H1 (cell line): Measurements from ENCODE around the gene TAF10. TPM values are rescaled to one million over a fixed set of nuclear protein-coding genes. Genes with fewer than 3 reads are reported as not detected.

Experiments
- CTCF ChIA-PET: fragments of 300-600 bp; sonication (Branson Sonifier 250); formaldehyde crosslinking; loops from one replicate; lab custom pipeline; 2021; ENCODE audit not compliant: partially characterized antibody; lab: Charles Lee
- POLR2A ChIA-PET: fragments of 300-600 bp; sonication (Branson Sonifier 250); formaldehyde crosslinking; loops from one replicate; lab custom pipeline; 2021; ENCODE audit warnings: inconsistent platforms; ENCODE audit not compliant: partially characterized antibody; lab: Charles Lee
- DNase-seq, 2 experiments: peaks; one replicate each; pipeline versions ENCODE4 v3.0.0 to v3.0.0-alpha.2; 2010 to 2022; ENCODE audit warnings: low spot score in 2 of 2, low read depth in 1 of 2, mixed read lengths in 1 of 2
- FAIRE-seq: peaks from 2 replicates; lab custom pipeline; 2011; peaks lifted over from hg19 to GRCh38; lab: Jason Lieb, UNC
- H2AFZ ChIP-seq: 2 replicates; pipeline ENCODE4 v1.8.1; 2012; ENCODE audit warnings: low read length, inconsistent platforms
- H2AK5ac ChIP-seq: 2 replicates; pipeline ENCODE4 v1.6.1; 2013; ENCODE audit warnings: low read depth, low read length
- H2BK120ac ChIP-seq: replicated peaks from 2 replicates; pipeline ENCODE3; 2013; ENCODE audit warnings: low read depth, low read length, inconsistent platforms
- H2BK12ac ChIP-seq: 2 replicates; pipeline ENCODE4 v1.6.1; 2013; ENCODE audit warnings: low read depth, low read length
- H2BK15ac ChIP-seq: 2 replicates; pipeline ENCODE4 v1.6.1; 2013; ENCODE audit warnings: low read length
- H2BK20ac ChIP-seq: 2 replicates; pipeline ENCODE4 v1.6.1; 2013; ENCODE audit warnings: low read length
- H2BK5ac ChIP-seq: 2 replicates; pipeline ENCODE4 v1.6.1; 2013; ENCODE audit warnings: low read depth, low read length
- H3K14ac ChIP-seq: 2 replicates; pipeline ENCODE4 v1.6.1; 2013; ENCODE audit warnings: inconsistent platforms; ENCODE audit not compliant: insufficient read length
- H3K18ac ChIP-seq: 2 replicates; pipeline ENCODE4 v1.6.1; 2013; ENCODE audit warnings: low read length; ENCODE audit errors: extremely low read depth
- H3K23ac ChIP-seq: 2 replicates; pipeline ENCODE4 v1.6.1; 2013; ENCODE audit warnings: inconsistent platforms; ENCODE audit not compliant: insufficient read length
- H3K23me2 ChIP-seq: 2 replicates; pipeline ENCODE4 v1.6.1; 2013; ENCODE audit warnings: low read depth, low read length
- H3K27ac ChIP-seq: 2 replicates; pipeline ENCODE4 v1.6.1; 2011; ENCODE audit warnings: low read depth, low read length, inconsistent platforms
- H3K27me3 ChIP-seq, 4 experiments: replicated peaks in 1 of 4; 1 replicate in 1 of 4; 2 replicates in 3 of 4; pipeline versions ENCODE4 v1.6.1 to v1.8.1; 2011 to 2013; ENCODE audit warnings: low read length in 3 of 4, mild to moderate bottlenecking in 3 of 4, inconsistent platforms in 2 of 4, mixed read lengths in 2 of 4, moderate library complexity in 1 of 4; ENCODE audit not compliant: control insufficient read depth in 3 of 4, insufficient read depth in 3 of 4; ENCODE audit errors: extremely low read depth in 1 of 4
- H3K36me3 ChIP-seq, 4 experiments: 2 replicates each; pipeline versions ENCODE4 v1.6.1 to v1.8.1; 2011 to 2013; ENCODE audit warnings: mild to moderate bottlenecking in 4 of 4, low read length in 3 of 4, moderate library complexity in 2 of 4, control low read depth in 1 of 4, inconsistent platforms in 1 of 4; ENCODE audit not compliant: insufficient read depth in 4 of 4, control insufficient read depth in 2 of 4
- H3K4ac ChIP-seq: replicated peaks from 2 replicates; pipeline ENCODE3; 2013; ENCODE audit warnings: low read length, low read depth, mixed read lengths, inconsistent platforms; ENCODE audit not compliant: insufficient read length
- H3K4me1 ChIP-seq, 4 experiments: replicated peaks in 1 of 4; 1 replicate in 1 of 4; 2 replicates in 3 of 4; pipeline versions ENCODE4 v1.6.1 to v1.8.1; 2011 to 2013; ENCODE audit warnings: low read length in 3 of 4, inconsistent platforms in 2 of 4, mixed read lengths in 1 of 4; ENCODE audit not compliant: insufficient read depth in 4 of 4, control insufficient read depth in 3 of 4
- H3K4me2 ChIP-seq, 2 experiments: 2 replicates each; pipeline versions ENCODE4 v1.6.1 to v1.8.1; 2011 to 2013; ENCODE audit warnings: low read depth in 2 of 2, low read length in 2 of 2, control low read depth in 1 of 2, inconsistent platforms in 1 of 2, mild to moderate bottlenecking in 1 of 2; ENCODE audit not compliant: insufficient read depth in 1 of 2
- H3K4me3 ChIP-seq, 4 experiments: fragments of 200-600, 300-600 bp in 1 of 4; sonication (generic), shearing (Covaris generic), sonication (Bioruptor Twin) in 1 of 4; 2 replicates each; pipeline versions ENCODE4 v1.5.1 to v1.8.1; 2011 to 2016; ENCODE audit warnings: low read length in 4 of 4, low read depth in 3 of 4, control low read depth in 2 of 4, inconsistent platforms in 2 of 4, mild to moderate bottlenecking in 2 of 4, mixed read lengths in 1 of 4, moderate library complexity in 1 of 4; ENCODE audit not compliant: insufficient read depth in 2 of 4; ENCODE audit errors: extremely low read depth in 1 of 4
- H3K56ac ChIP-seq: replicated peaks from 2 replicates; pipeline ENCODE3; 2013; ENCODE audit warnings: low read depth, mild to moderate bottlenecking, mixed read lengths, low read length, inconsistent platforms; ENCODE audit not compliant: insufficient read length
- H3K79me1 ChIP-seq: 2 replicates; pipeline ENCODE4 v1.6.1; 2013; ENCODE audit warnings: low read depth, low read length, control low read depth
- H3K79me2 ChIP-seq, 2 experiments: 2 replicates each; pipeline versions ENCODE4 v1.6.1 to v1.8.1; 2012 to 2013; ENCODE audit warnings: low read length in 2 of 2, mild to moderate bottlenecking in 2 of 2, inconsistent platforms in 1 of 2; ENCODE audit not compliant: insufficient read depth in 2 of 2, control insufficient read depth in 1 of 2
- H3K9ac ChIP-seq, 4 experiments: replicated peaks in 1 of 4; 1 replicate in 1 of 4; 2 replicates in 3 of 4; pipeline versions ENCODE4 v1.6.1 to v1.8.1; 2011 to 2013; ENCODE audit warnings: low read depth in 3 of 4, low read length in 3 of 4, control low read depth in 2 of 4, mild to moderate bottlenecking in 2 of 4, moderate library complexity in 2 of 4, inconsistent platforms in 1 of 4; ENCODE audit errors: extremely low read depth in 1 of 4
- H3K9me3 ChIP-seq, 2 experiments: 2 replicates each; pipeline versions ENCODE4 v1.6.1 to v1.8.1; 2012 to 2013; ENCODE audit warnings: mild to moderate bottlenecking in 2 of 2, moderate library complexity in 2 of 2, control low read depth in 1 of 2, inconsistent platforms in 1 of 2, low read depth in 1 of 2, low read length in 1 of 2, mixed read lengths in 1 of 2; ENCODE audit not compliant: insufficient read depth in 2 of 2
- H4K20me1 ChIP-seq, 2 experiments: replicated peaks in 1 of 2; 2 replicates each; pipeline versions ENCODE3 to v1.8.1; 2011 to 2013; ENCODE audit warnings: inconsistent platforms in 2 of 2, low read length in 2 of 2, mild to moderate bottlenecking in 1 of 2; ENCODE audit not compliant: insufficient read depth in 2 of 2, control insufficient read depth in 1 of 2
- H4K5ac ChIP-seq: 2 replicates; pipeline ENCODE4 v1.6.1; 2013; ENCODE audit warnings: low read length, low read depth, mixed read lengths, inconsistent platforms; ENCODE audit not compliant: insufficient read length
- H4K8ac ChIP-seq: 2 replicates; pipeline ENCODE4 v1.8.0; 2013; ENCODE audit warnings: mild to moderate bottlenecking, moderate library complexity, low read length, inconsistent platforms; ENCODE audit not compliant: insufficient read depth; ENCODE audit errors: extremely low read depth
- H4K91ac ChIP-seq: replicated peaks from 2 replicates; pipeline ENCODE3; 2013; ENCODE audit warnings: low read length, mixed read lengths, inconsistent platforms; ENCODE audit not compliant: insufficient read length
- GABPA ChIP-seq: IDR thresholded peaks from 2 replicates; pipeline ENCODE4 v1.6.1; 2011; ENCODE audit warnings: mild to moderate bottlenecking, low read length, moderate library complexity, borderline replicate concordance; ENCODE audit not compliant: insufficient read depth
- PHF8 ChIP-seq: fragments of 200-600 bp; sonication (generic); conservative IDR thresholded peaks from 2 replicates; pipeline ENCODE4 v1.7.1; 2012; ENCODE audit warnings: low read depth, mild to moderate bottlenecking, inconsistent platforms, low read length, moderate library complexity
- SIN3A ChIP-seq, 2 experiments: IDR thresholded peaks in 1 of 2; conservative IDR thresholded peaks in 1 of 2; 2 replicates each; pipeline ENCODE4 v1.6.1; 2011 to 2012; ENCODE audit warnings: low read length in 2 of 2, improper control_type of control experiment in 1 of 2, low read depth in 1 of 2, mild to moderate bottlenecking in 1 of 2
- WGBS, 2 experiments: shearing (Covaris generic) in 1 of 2; methylation state at CpG; one replicate each; pipeline versions ENCODE4 v1.1.6 to v1.1.7; 2013 to 2015; ENCODE audit warnings: low lambda C conversion rate in 2 of 2, mixed read lengths in 2 of 2, inconsistent platforms in 1 of 2, low coverage in 1 of 2, missing lambda C conversion rate in 1 of 2; ENCODE audit not compliant: insufficient replicate concordance in 2 of 2, insufficient coverage in 1 of 2, insufficient read length in 1 of 2; ENCODE audit errors: extremely low coverage in 1 of 2, missing lambda C conversion rate in 1 of 2; 5-methylcytosine and 5-hydroxymethylcytosine counted together
- long read RNA-seq, 2 experiments: library from RNA in 1 of 2; library from capped mRNA in 1 of 2; stranded (forward); transcript quantifications; one replicate each; pipeline ENCODE4 v2.0.0, GENCODE V29; 2021; ENCODE audit warnings: inconsistent platforms in 1 of 2
- polyA minus RNA-seq, 3 experiments: library from RNA; depleted of rRNA, polyadenylated mRNA; stranded (reverse); fragments of >200 nt; gene quantifications; 1 replicate in 2 of 3; 2 replicates in 1 of 3; pipeline ENCODE4 v1.2.3, GENCODE V29; 2011
- polyA plus RNA-seq, 7 experiments: library from polyadenylated mRNA; depleted of rRNA in 3 of 7; stranded (reverse) in 5 of 7; unstranded in 2 of 7; fragments of >200 nt in 5 of 7; fragments of 200-250 nt in 2 of 7; gene quantifications; 1 replicate in 5 of 7; 2 replicates in 1 of 7; 4 replicates in 1 of 7; pipeline versions ENCODE4 v1.2.1 to v1.2.3, GENCODE V29; 2011 to 2013; ENCODE audit warnings: missing spikeins in 2 of 7, mixed read lengths in 2 of 7
- total RNA-seq: library from RNA; stranded (reverse); fragmentation: NEBNext Ultra II Directional; extraction: Animal tissue kit (Norgen Biotek cat#: 25700); gene quantifications from 2 replicates; pipeline ENCODE4 v1.2.1, GENCODE V29; 2021
- TF ChIP-seq, protein P1 (sequence below): IDR thresholded peaks from 2 replicates; pipeline ENCODE4 v1.6.1; 2012; ENCODE audit warnings: low read length, inconsistent platforms

The TAF10 gene
- total RNA-seq = 128 and 153 TPM in 2 replicates
- polyA plus RNA-seq (2011; rRNA removed) = 213 and 242 TPM in 2 replicates
- polyA plus RNA-seq (2011; cell fraction: cytosol; rRNA removed) = 166 TPM
- 334 TPM for polyA plus RNA-seq (2011; cell fraction: nucleus; rRNA removed)
- 232 to 283 TPM (median 269 TPM) in 4 replicates for polyA plus RNA-seq (2012, experiment 1 of 2)
- 61.1 TPM for polyA plus RNA-seq (2012, experiment 2 of 2)
- polyA plus RNA-seq (2013, experiment 1 of 2) = 237 TPM
- 233 TPM for polyA plus RNA-seq (2013, experiment 2 of 2)
- polyA minus RNA-seq (2011; rRNA and poly(A)+ RNA removed) = 83.0 and 89.5 TPM in 2 replicates
- polyA minus RNA-seq (2011; cell fraction: cytosol; rRNA and poly(A)+ RNA removed) = 58.3 TPM
- 50.7 TPM for polyA minus RNA-seq (2011; cell fraction: nucleus; rRNA and poly(A)+ RNA removed)
- long read RNA-seq, experiment 1, full-length matches to known transcripts = 63 of 92 reads
- long read RNA-seq, experiment 1, partial matches to known transcripts = 10 of 92 reads
- long read RNA-seq, experiment 1, other reads (novel, unspliced or antisense) = 19 of 92 reads
- long read RNA-seq, experiment 2, partial matches to known transcripts = 0 of 1 reads
- long read RNA-seq, experiment 2, other reads (novel, unspliced or antisense) = 1 of 1 reads

DNA sequence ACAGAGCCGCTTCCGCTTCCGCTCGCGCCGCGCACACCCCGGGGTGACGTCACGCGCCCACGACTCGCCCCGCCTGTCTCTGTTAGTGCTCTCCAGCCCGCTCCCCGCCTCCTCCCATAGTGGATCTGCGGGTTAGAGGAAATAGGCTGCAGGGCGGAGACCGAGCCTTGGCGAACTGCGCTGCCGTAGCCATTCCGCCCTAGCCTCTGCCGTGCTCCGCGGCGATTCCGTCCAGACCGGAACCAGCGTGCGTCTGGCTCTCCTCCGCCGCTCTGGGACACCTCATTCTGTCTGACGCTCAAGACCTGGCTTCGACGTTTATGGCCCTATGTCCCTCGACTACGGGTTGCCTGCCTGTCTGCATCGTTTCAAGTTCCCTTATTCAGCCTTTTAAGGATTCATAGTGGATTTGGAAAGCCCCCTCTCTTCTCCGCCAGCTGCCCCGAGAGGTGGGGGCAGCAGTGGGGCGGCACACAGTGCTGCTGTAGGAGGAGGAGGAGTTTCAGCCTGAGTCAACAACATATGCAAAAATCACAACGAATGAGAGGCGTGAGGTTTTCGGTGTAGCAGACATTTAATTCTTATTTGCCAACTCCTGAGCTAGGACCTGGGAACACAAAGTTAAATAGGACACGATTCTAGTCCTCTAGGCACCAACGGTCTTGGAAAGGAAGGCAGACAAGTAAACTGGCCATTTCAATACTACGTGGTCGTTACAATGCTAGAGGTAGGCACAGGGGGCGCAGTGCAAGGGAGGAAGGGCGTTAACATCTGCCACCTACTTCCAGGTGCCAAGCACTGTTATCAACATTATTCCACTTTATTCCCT, at the start of gene TAF10:
Gene TAF10 (minus strand): TSS at position 4 of the 829 bp plus-strand sequence. CDS start 27 bp downstream, outside the sequence.
- Histone ChIP-seq H4K5ac (peak within 1 kb of the TSS; percentile 92), H3K9ac (peak within 1 kb of the TSS; percentile 68 to 95 (median 92)), H2BK15ac (no peak within 1 kb of the TSS; the same call in 1 of the 2 replicates), H4K91ac (peak within 1 kb of the TSS; percentile 88), H2AK5ac (peak within 1 kb of the TSS; percentile 19; the same call in 1 of the 2 replicates), H3K4me3 (peak within 1 kb of the TSS; percentile 67 to 85 (median 76)), H3K56ac (peak within 1 kb of the TSS; percentile 91), H3K23ac (no peak within 1 kb of the TSS), H3K9me3 (no peaks in the 10 kb centered on the region), H4K20me1 (no peaks in the 10 kb centered on the region), H2BK20ac (no peak within 1 kb of the TSS), H3K4me2 (peak within 1 kb of the TSS; percentile 94 to 98), H2BK120ac (no peak within 1 kb of the TSS), H3K4me1 (peaks cover 0 to 11% (median 5%) of the 10 kb centered on the region in 4 experiments; a peak in 6 of 7 replicates), H2BK12ac (no peak within 1 kb of the TSS; the same call in 1 of the 2 replicates), H2BK5ac (peak within 1 kb of the TSS; percentile 95), H3K36me3 (peaks cover 17 to 41% (median 33%) of the 10 kb centered on the region in 4 experiments), H3K14ac (no peak within 1 kb of the TSS), H3K27ac (peak within 1 kb of the TSS; percentile 94), H3K79me1 (peaks cover 3% of the 10 kb centered on the region; the same call in 1 of the 2 replicates), H3K23me2 (peaks cover 11% of the 10 kb centered on the region), H3K79me2 (peaks cover 0 to 16% of the 10 kb centered on the region in 2 experiments; a peak in 2 of 4 replicates), H4K8ac (peak within 1 kb of the TSS; percentile 76; the same call in 1 of the 2 replicates), H3K27me3 (no peaks in the 10 kb centered on the region), H2AFZ (peak within 1 kb of the TSS; percentile 87; the same call in 1 of the 2 replicates), H3K4ac (peak within 1 kb of the TSS; percentile 82), H3K18ac (peak within 1 kb of the TSS; percentile 93)
- FAIRE-seq (peak; percentile 81), DNase-seq (peak in 1 of 2 experiments; percentile 92)
- POLR2A ChIA-PET = interaction anchor here (0.6 to 3.0 kb wide), 28 partner anchors 8 to 145 kb away, joined by 3 to 24 read pairs (median 6); partner anchors contain the start of gene MRPL17
- 1% methylated on average over 39 of the region's 51 CpGs; no CpG with 5 or more reads in 1 of the 2 experiments for WGBS, 2 experiments
- CTCF ChIA-PET = interaction anchor here (1.0 to 3.4 kb wide), 21 partner anchors 9 to 117 kb away, joined by 3 to 23 read pairs (median 5); partner anchors contain the start of genes ILK and RRP8
- TF ChIP-seq PHF8 (peak; percentile 95), GABPA (0 out of 2 replicates have a peak, but pooled peaks have one; percentile 80), SIN3A (conservative IDR thresholded peaks at IDR 0.05 in 1 of 2, IDR thresholded peaks at IDR 0.05 in 1 of 2; ENCODE audit: low read depth in 1 of 2, low read length in 2 of 2) (peak; percentile 20 to 64; a peak in 2 of 4 replicates)
- TF ChIP-seq, protein P1, sequence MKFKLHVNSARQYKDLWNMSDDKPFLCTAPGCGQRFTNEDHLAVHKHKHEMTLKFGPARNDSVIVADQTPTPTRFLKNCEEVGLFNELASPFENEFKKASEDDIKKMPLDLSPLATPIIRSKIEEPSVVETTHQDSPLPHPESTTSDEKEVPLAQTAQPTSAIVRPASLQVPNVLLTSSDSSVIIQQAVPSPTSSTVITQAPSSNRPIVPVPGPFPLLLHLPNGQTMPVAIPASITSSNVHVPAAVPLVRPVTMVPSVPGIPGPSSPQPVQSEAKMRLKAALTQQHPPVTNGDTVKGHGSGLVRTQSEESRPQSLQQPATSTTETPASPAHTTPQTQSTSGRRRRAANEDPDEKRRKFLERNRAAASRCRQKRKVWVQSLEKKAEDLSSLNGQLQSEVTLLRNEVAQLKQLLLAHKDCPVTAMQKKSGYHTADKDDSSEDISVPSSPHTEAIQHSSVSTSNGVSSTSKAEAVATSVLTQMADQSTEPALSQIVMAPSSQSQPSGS = peak; percentile 70
